GM12878 (cell line): ENCODE results near the gene NAA60. TPM values are rescaled to one million over a fixed set of nuclear protein-coding genes. Genes with fewer than 3 reads are reported as not detected.

Source experiments
- ATAC-seq: fragments of 200-7000 bp; cut with Tn5 transposase; 3 replicates; pipeline ENCODE4 v1.9.1; 2020; ENCODE audit warnings: mild to moderate bottlenecking, moderate library complexity
- BruUV-seq: library from RNA; stranded (reverse); fragments of 400-500 nt; replicated peaks from 2 replicates; lab custom pipeline; 2021; lab: Mats Ljungman, UMichigan
- CTCF ChIA-PET: fragments of 300-600 bp; sonication (Branson Sonifier 250); formaldehyde crosslinking; extraction: SDS; loops from one replicate; lab custom pipeline; 2021; ENCODE audit warnings: inconsistent platforms; lab: Yijun Ruan, JAX
- POLR2A ChIA-PET: fragments of 350-600 bp; formaldehyde crosslinking; extraction: SDS; loops from one replicate; lab custom pipeline; 2021; ENCODE audit warnings: inconsistent platforms; lab: Charles Lee
- RAD21 ChIA-PET: fragments of 300-600 bp; sonication (Branson Sonifier 250); formaldehyde crosslinking; loops from one replicate; lab custom pipeline; 2023; ENCODE audit warnings: antibody characterized with exemption; ENCODE audit not compliant: unreplicated experiment; lab: Charles Lee
- SMC1A ChIA-PET: fragments of 300-600 bp; sonication (Branson Sonifier 250); formaldehyde crosslinking; loops from one replicate; lab custom pipeline; 2023; ENCODE audit not compliant: unreplicated experiment, uncharacterized antibody; lab: Charles Lee
- DNase-seq: peaks from one replicate; pipeline ENCODE4 v3.0.0-alpha.2; 2011; ENCODE audit warnings: low read depth, low spot score
- FAIRE-seq: peaks from 3 replicates; lab custom pipeline; 2011; peaks lifted over from hg19 to GRCh38; lab: Jason Lieb, UNC
- H2AFZ ChIP-seq: 2 replicates; pipeline ENCODE4 v1.6.0; 2011; ENCODE audit warnings: low read depth, low read length, control low read depth; ENCODE audit not compliant: control insufficient read depth
- H3K27ac ChIP-seq: 2 replicates; pipeline ENCODE4 v1.5.1; 2011; ENCODE audit warnings: control low read depth; ENCODE audit not compliant: control insufficient read depth, insufficient read depth
- H3K27me3 ChIP-seq, 2 experiments: replicated peaks in 1 of 2; 2 replicates each; pipeline versions ENCODE4 v1.6.0 to v1.6.1; 2011; ENCODE audit warnings: low read length in 1 of 2; ENCODE audit not compliant: control insufficient read depth in 2 of 2, insufficient read depth in 2 of 2
- H3K36me3 ChIP-seq, 2 experiments: 2 replicates each; pipeline ENCODE4 v1.5.1; 2011; ENCODE audit warnings: low read length in 1 of 2; ENCODE audit not compliant: control insufficient read depth in 2 of 2, insufficient read depth in 2 of 2
- H3K4me1 ChIP-seq: 2 replicates; pipeline ENCODE4 v1.6.1; 2011; ENCODE audit warnings: mild to moderate bottlenecking, low read length, moderate library complexity, mixed read lengths; ENCODE audit not compliant: control insufficient read depth, insufficient read depth
- H3K4me2 ChIP-seq: 2 replicates; pipeline ENCODE4 v1.6.0; 2011; ENCODE audit warnings: control low read depth; ENCODE audit not compliant: control insufficient read depth, insufficient read depth
- H3K4me3 ChIP-seq: fragments of 200-600 bp; sonication (generic); 2 replicates; pipeline ENCODE4 v1.5.1; 2016
- H3K79me2 ChIP-seq: 2 replicates; pipeline ENCODE4 v1.6.0; 2011; ENCODE audit warnings: low read length; ENCODE audit not compliant: control insufficient read depth, insufficient read depth
- H3K9ac ChIP-seq: 2 replicates; pipeline ENCODE4 v1.8.0; 2011; ENCODE audit warnings: low read length, control low read depth, mixed read lengths; ENCODE audit not compliant: control insufficient read depth, insufficient read depth
- H3K9me3 ChIP-seq: replicated peaks from 3 replicates; pipeline ENCODE4 v1.5.1; 2011; ENCODE audit warnings: mild to moderate bottlenecking, low read length; ENCODE audit not compliant: control insufficient read depth, insufficient read depth
- H4K20me1 ChIP-seq: 2 replicates; pipeline ENCODE4 v1.6.0; 2011; ENCODE audit not compliant: control insufficient read depth, insufficient read depth
- BRCA1 ChIP-seq: IDR thresholded peaks from 2 replicates; pipeline ENCODE4 v1.6.1; 2011; ENCODE audit warnings: low read depth, low read length, improper control_type of control experiment
- CREM ChIP-seq: IDR thresholded peaks from 2 replicates; pipeline ENCODE4 v1.6.1; 2014; ENCODE audit warnings: antibody characterized with exemption, low read depth
- HDAC2 ChIP-seq: fragments of 200-600 bp; sonication (generic); IDR thresholded peaks from 2 replicates; pipeline ENCODE4 v1.6.1; 2017
- KAT2A ChIP-seq: conservative IDR thresholded peaks from 2 replicates; pipeline ENCODE4 v1.6.1; 2011; ENCODE audit warnings: low read depth, low read length; ENCODE audit not compliant: control insufficient read depth
- KDM1A ChIP-seq: fragments of 200-600 bp; sonication (generic); IDR thresholded peaks from 2 replicates; pipeline ENCODE4 v1.6.1; 2016; ENCODE audit warnings: borderline replicate concordance
- NR2F1 ChIP-seq: fragments of 450-650 bp; conservative IDR thresholded peaks from 2 replicates; pipeline ENCODE4 v1.6.1; 2017; ENCODE audit warnings: mild to moderate bottlenecking
- POLR2AphosphoS2 ChIP-seq: IDR thresholded peaks from 2 replicates; pipeline ENCODE4 v1.6.1; 2011; ENCODE audit warnings: low read depth, mild to moderate bottlenecking, low read length, improper control_type of control experiment, moderate library complexity
- RUNX3 ChIP-seq: IDR thresholded peaks from 2 replicates; pipeline ENCODE4 v1.6.1; 2012; ENCODE audit warnings: low read length, inconsistent platforms
- SIN3A ChIP-seq: IDR thresholded peaks from 2 replicates; pipeline ENCODE4 v1.6.1; 2012; ENCODE audit warnings: low read depth, low read length, improper control_type of control experiment
- SMARCA5 ChIP-seq: fragments of 450-650 bp; IDR thresholded peaks from 2 replicates; pipeline ENCODE4 v1.6.1; 2017; ENCODE audit warnings: mild to moderate bottlenecking
- USF1 ChIP-seq: IDR thresholded peaks from 2 replicates; pipeline ENCODE4 v1.6.1; 2011; ENCODE audit warnings: borderline replicate concordance, low read depth, mild to moderate bottlenecking, moderate library complexity, mixed read lengths, low read length; ENCODE audit not compliant: insufficient read depth; ENCODE audit errors: extremely low read length
- ZNF384 ChIP-seq: IDR thresholded peaks from 2 replicates; pipeline ENCODE4 v1.6.1; 2012; ENCODE audit warnings: low read depth, mild to moderate bottlenecking, low read length, improper control_type of control experiment, borderline replicate concordance
- ZNF687 ChIP-seq: fragments of 450-650 bp; IDR thresholded peaks from 2 replicates; pipeline ENCODE4 v1.6.1; 2017; ENCODE audit warnings: mild to moderate bottlenecking, moderate library complexity
- WGBS: methylation state at CpG from one replicate; pipeline ENCODE4 v1.1.6; 2016; ENCODE audit warnings: low lambda C conversion rate; ENCODE audit not compliant: insufficient replicate concordance, insufficient coverage; ENCODE audit errors: missing lambda C conversion rate; 5-methylcytosine and 5-hydroxymethylcytosine counted together
- in situ Hi-C: fragments of 300-500 bp; cut with MboI; formaldehyde crosslinking; loops from 9 replicates; pipeline ENCODE4 v1.14.3; 2018; ENCODE audit warnings: mixed read lengths
- intact Hi-C: fragments of 100-400 bp; cut with micrococcal nuclease; formaldehyde crosslinking; loops from one replicate; pipeline ENCODE4 v1.14.2; 2022; ENCODE audit not compliant: unreplicated experiment
- polyA plus RNA-seq, 11 experiments: library from polyadenylated mRNA; depleted of rRNA in 4 of 11; unstranded in 6 of 11; stranded (reverse) in 5 of 11; fragments of >200 nt; fragmentation: Nextera tagmentation in 4 of 11; fragmentation: Illumina TruSeq in 1 of 11; extraction: Ambion mirVana in 4 of 11; extraction: Trizol in 1 of 11; gene quantifications; 1 replicate in 1 of 11; 2 replicates in 10 of 11; pipeline versions ENCODE4 v1.2.1 to v1.2.3, GENCODE V29; 2011 to 2016; ENCODE audit warnings: inconsistent platforms in 2 of 11, missing spikeins in 2 of 11, low read depth in 1 of 11
- total RNA-seq, 4 experiments: library from RNA; depleted of rRNA in 3 of 4; stranded (reverse); fragments of >200 nt in 3 of 4; fragmentation: Illumina TruSeq in 1 of 4; extraction: Trizol in 1 of 4; gene quantifications; 2 replicates each; pipeline versions ENCODE4 v1.2.1 to v1.2.3, GENCODE V29; 2013 to 2021

NAA60 gene
- total and polyA plus RNA-seq, 10 of the 15 experiments (the other 5 are each of a cell fraction or from before 2014, with no cell fraction given), result 6.2 to 43.1 (median 34.6) TPM

GRCh38 chr16:3400446-3400778 lies 43.1 kb upstream of the NAA60 start:
- BruUV-seq, result TSS peak; percentile 77
- CTCF ChIA-PET, result interaction anchor here (0.5 to 2.0 kb wide), 6 partner anchors 17 to 249 kb away, joined by 3 to 4 read pairs (median 4); partner anchors contain the start of genes NAA60 and ZNF263
- no peaks in the 10 kb centered on the region for H4K20me1 ChIP-seq
- ATAC-seq (no peak), FAIRE-seq (no peak), DNase-seq (no peak)
- in situ Hi-C loops (no loop called here), intact Hi-C loops (loop anchor here (10.0 kb wide), 2 partner anchors 104 to 116 kb away; partner anchors contain the start of genes CLUAP1 and ZNF263)
- H3K27me3 ChIP-seq, result no peaks in the 10 kb centered on the region
- H3K79me2 ChIP-seq, result peaks cover 13% of the 10 kb centered on the region
- peak overlapping the region; percentile 71 for H3K27ac ChIP-seq
- RAD21 ChIA-PET, result interaction anchor here (0.7 to 1.9 kb wide), 4 partner anchors 43 to 118 kb away, joined by 4 to 6 read pairs (median 4); partner anchors contain the start of genes NAA60, ZNF263 and ZNF597
- H2AFZ ChIP-seq, result peak overlapping the region; percentile 67
- peaks cover 0 to 18% of the 10 kb centered on the region in 2 experiments; a peak in 2 of 4 replicates for H3K36me3 ChIP-seq
- H3K9me3 ChIP-seq, result peaks cover 23% of the 10 kb centered on the region
- peak overlapping the region; percentile 80 for H3K4me2 ChIP-seq
- SMC1A ChIA-PET, result interaction anchor here (0.8 to 2.6 kb wide), 7 partner anchors 9 to 136 kb away, joined by 3 to 11 read pairs (median 3); partner anchors contain the start of genes NAA60 and ZNF597
- peak overlapping the region; percentile 77 for H3K9ac ChIP-seq
- 1% methylated on average over 18 of the region's 18 CpGs for WGBS
- no peak for TF ChIP-seq ZNF384
- no peak for TF ChIP-seq HDAC2
- TF ChIP-seq ZNF687, result no peak
- no peak for TF ChIP-seq SIN3A
- TF ChIP-seq NR2F1, result peak; percentile 66
- TF ChIP-seq USF1, result no peak
- no peak for TF ChIP-seq KDM1A
- 0 out of 2 replicates have a peak, but pooled peaks have one; percentile 2 for TF ChIP-seq RUNX3
- TF ChIP-seq SMARCA5, result 0 out of 2 replicates have a peak, but pooled peaks have one; percentile 3
- TF ChIP-seq KAT2A, result no peak
- no peak for TF ChIP-seq CREM
- TF ChIP-seq POLR2AphosphoS2, result no peak
- no peak for TF ChIP-seq BRCA1
- peaks cover 4% of the 10 kb centered on the region; the same call in 1 of the 2 replicates for H3K4me1 ChIP-seq
- POLR2A ChIA-PET, result interaction anchor here (0.6 to 2.0 kb wide), 8 partner anchors 8 to 136 kb away, joined by 3 to 9 read pairs (median 3); partner anchors contain the start of genes NAA60 and ZNF597
- H3K4me3 ChIP-seq, result peak overlapping the region; percentile 93
